Activated CD4-positive, alpha-beta T cell treated with anti-CD3 and anti-CD28 coated beads, Interleukin-2, amount 10 ng/mL, durations not matched to agents 7 days and 5 days (primary cell): ENCODE data around the gene SSRP1. TPM values are rescaled to one million over a fixed set of nuclear protein-coding genes. Genes with fewer than 3 reads are reported as not detected.
A peak's percentile ranks its signal among the peaks of the same experiment; 100 is the strongest.

Experiments
- CTCF ChIA-PET: fragments of 350-600 bp; sonication (Branson Sonifier 250); formaldehyde crosslinking; loops from one replicate; lab custom pipeline; 2021; ENCODE audit warnings: antibody characterized with exemption; lab: Charles Lee
- POLR2A ChIA-PET: fragments of 350-600 bp; sonication (Branson Sonifier 250); formaldehyde crosslinking; loops from one replicate; lab custom pipeline; 2021; ENCODE audit warnings: antibody characterized with exemption; lab: Charles Lee
- DNase-seq: peaks from one replicate; pipeline ENCODE4 v3.0.0-alpha.2; 2020
- H3K27ac Mint-ChIP-seq: one replicate; pipeline ENCODE4 v1.8.0; 2021; ENCODE audit warnings: mild to moderate bottlenecking, moderate library complexity, mixed read lengths
- H3K27me3 Mint-ChIP-seq: one replicate; pipeline ENCODE4 v1.8.0; 2021; ENCODE audit warnings: mixed read lengths
- H3K36me3 Mint-ChIP-seq: one replicate; pipeline ENCODE4 v1.8.0; 2021; ENCODE audit warnings: low read depth, mixed read lengths
- H3K4me1 Mint-ChIP-seq: one replicate; pipeline ENCODE4 v1.8.0; 2021; ENCODE audit warnings: mixed read lengths
- H3K4me3 Mint-ChIP-seq: one replicate; pipeline ENCODE4 v1.8.0; 2021; ENCODE audit warnings: mild to moderate bottlenecking, moderate library complexity, mixed read lengths
- H3K9me3 Mint-ChIP-seq: one replicate; pipeline ENCODE4 v1.8.0; 2021; ENCODE audit warnings: mixed read lengths
- total RNA-seq, 2 experiments: library from RNA; stranded (reverse); gene quantifications; one replicate each; pipeline ENCODE4 v1.2.3, GENCODE V29; 2021

The SSRP1 gene
- total RNA-seq, result 100 to 1,000 TPM; 165 to 175 TPM

DNA sequence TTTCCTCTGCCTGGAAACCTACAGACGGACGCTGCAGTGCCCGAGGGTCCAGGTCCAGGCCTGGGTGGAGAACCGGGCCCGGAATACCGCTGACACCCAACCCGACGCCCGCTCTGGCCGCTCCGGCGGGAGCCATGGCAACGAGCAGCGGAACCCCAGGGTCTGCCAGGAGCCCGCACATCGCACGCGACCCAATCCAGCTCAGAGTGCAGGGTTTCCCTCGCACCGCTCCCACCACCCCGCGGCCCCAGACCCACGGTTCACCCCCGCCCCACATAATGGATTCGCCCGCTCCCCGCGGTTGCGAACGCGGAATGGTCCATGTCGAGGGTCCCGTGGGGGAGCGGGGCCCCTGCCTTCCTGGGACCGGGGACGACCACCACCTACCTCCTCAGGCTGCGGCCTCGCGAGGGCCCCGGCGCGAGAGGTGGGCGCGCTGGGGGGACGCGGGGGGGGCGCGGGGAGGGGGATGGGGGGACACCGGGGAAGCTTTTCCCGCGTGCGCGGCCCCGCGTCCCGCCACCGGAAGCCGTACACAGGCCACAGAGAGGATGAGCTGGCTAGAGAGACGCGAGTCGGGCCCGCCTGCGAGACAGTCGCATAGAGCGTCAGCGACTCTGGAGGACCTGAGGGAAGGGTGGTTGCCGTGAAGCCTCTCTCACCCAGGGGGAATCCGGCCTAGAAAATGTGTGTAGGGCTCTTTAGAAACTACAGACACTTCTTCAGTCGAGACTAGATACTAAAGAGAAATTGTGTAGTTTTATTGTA lies at the start of gene SSRP1:
SSRP1 (minus strand) TSS at position 550 of the 768 bp plus-strand sequence. CDS start 771 bp downstream, outside the sequence.
- CTCF ChIA-PET, result interaction anchor here (1.2 to 1.9 kb wide), 5 partner anchors 9 to 158 kb away, joined by 3 to 8 read pairs (median 6); partner anchors contain the start of gene TNKS1BP1
- H3K4me1 Mint-ChIP-seq, result peaks cover 46% of the 10 kb centered on the region
- H3K36me3 Mint-ChIP-seq, result peaks cover 39% of the 10 kb centered on the region
- no peaks in the 10 kb centered on the region for H3K9me3 Mint-ChIP-seq
- peak within 1 kb of the TSS; percentile 89 for H3K4me3 Mint-ChIP-seq
- POLR2A ChIA-PET, result interaction anchor here (1.0 kb wide), 1 partner anchor 10 kb away, joined by 11 read pairs; no protein-coding TSS in a partner anchor
- DNase-seq, result peak; percentile 90
- peaks cover 5% of the 10 kb centered on the region for H3K27me3 Mint-ChIP-seq
- H3K27ac Mint-ChIP-seq, result peak within 1 kb of the TSS; percentile 98

DNA sequence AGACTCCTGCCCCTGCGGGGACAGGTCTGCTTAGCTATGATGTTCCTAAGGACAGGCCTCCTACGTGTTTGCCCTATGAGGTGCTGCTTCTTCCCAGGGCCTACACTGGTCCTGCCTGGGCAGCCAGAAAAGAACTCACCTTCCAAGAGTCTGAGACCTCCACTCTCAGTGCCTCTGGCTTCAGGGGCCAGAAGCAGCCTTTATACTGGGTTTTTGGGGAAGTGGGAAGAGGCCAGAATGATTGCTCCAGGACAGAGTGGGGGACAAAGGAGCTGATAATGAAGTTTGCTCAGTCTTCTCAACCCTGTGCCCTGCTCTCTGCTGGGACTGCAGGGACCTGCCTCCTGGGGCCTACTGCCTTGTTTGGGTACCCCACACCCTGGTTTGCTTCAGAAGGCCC lies 45.3 kb upstream of the SSRP1 start, which contains the start of gene PRG3:
PRG3 (minus strand) TSS at position 176 of the 400 bp plus-strand sequence. CDS start 442 bp downstream, outside the sequence.
- H3K9me3 Mint-ChIP-seq, result no peaks in the 10 kb centered on the region
- no peak within 1 kb of the TSS for H3K27ac Mint-ChIP-seq
- no peak within 1 kb of the TSS for H3K4me3 Mint-ChIP-seq
- POLR2A ChIA-PET, result no interaction called here
- no peaks in the 10 kb centered on the region for H3K36me3 Mint-ChIP-seq
- no peak for DNase-seq
- H3K27me3 Mint-ChIP-seq, result peaks cover 3% of the 10 kb centered on the region
- H3K4me1 Mint-ChIP-seq, result no peaks in the 10 kb centered on the region
- CTCF ChIA-PET, result interaction anchor here (1.4 kb wide), 1 partner anchor 13 kb away, joined by 4 read pairs; no protein-coding TSS in a partner anchor

GRCh38 chr11:57379732-57380131 lies 44.0 kb upstream of the SSRP1 start:
- H3K4me3 Mint-ChIP-seq, result no peak overlapping the region
- peaks cover 3% of the 10 kb centered on the region for H3K27me3 Mint-ChIP-seq
- ChIA-PET POLR2A (no interaction called here), CTCF (no interaction called here)
- no peaks in the 10 kb centered on the region for H3K4me1 Mint-ChIP-seq
- DNase-seq, result no peak
- no peaks in the 10 kb centered on the region for H3K9me3 Mint-ChIP-seq
- no peak overlapping the region for H3K27ac Mint-ChIP-seq
- no peaks in the 10 kb centered on the region for H3K36me3 Mint-ChIP-seq

DNA sequence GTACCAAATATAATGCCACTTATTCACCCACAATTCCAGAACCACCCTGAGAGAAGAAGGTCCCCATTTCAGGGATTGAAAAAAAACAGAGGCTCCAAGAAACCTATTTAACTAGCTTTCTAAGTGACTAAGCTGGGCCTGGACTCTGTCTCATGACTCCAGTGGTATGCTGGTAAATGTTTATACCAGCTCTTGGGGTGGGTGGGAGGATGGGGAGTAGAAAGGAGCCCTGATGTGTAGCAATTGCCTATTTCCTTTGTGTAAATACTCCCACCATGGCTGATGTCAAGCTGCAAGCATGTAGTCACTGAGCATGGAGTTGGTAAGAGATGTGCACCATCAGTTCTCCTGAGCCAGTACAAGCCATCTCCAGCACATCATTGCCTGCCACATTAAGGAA lies 42.5 kb upstream of the SSRP1 start:
- POLR2A ChIA-PET, result no interaction called here

DNA sequence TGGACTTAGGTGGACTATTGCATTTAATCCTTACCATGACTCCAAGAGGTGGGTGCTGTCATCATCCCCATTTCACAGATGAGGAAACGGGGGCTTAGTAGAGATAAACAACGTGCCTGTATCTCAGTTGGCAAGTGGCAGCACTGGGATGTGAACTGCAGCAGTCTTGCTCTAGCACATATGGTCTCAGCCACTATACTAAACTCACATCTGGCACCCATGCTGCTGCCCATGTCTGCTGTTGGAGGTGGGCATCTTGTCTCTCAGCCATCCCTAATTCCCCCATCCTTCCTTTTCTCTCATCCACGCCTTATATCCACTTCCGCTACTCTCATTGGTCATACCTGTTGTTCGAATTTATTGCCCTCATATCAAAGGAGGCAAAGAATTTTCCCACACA lies 41.4 kb upstream of the SSRP1 start:
- no peak for DNase-seq
- H3K4me1 Mint-ChIP-seq, result no peaks in the 10 kb centered on the region
- no peak overlapping the region for H3K4me3 Mint-ChIP-seq
- CTCF ChIA-PET, result interaction anchor here (0.8 kb wide), 1 partner anchor 52 kb away, joined by 4 read pairs; no protein-coding TSS in a partner anchor
- H3K27ac Mint-ChIP-seq, result no peak overlapping the region
- H3K27me3 Mint-ChIP-seq, result peaks cover 2% of the 10 kb centered on the region
- POLR2A ChIA-PET, result no interaction called here
- H3K9me3 Mint-ChIP-seq, result no peaks in the 10 kb centered on the region
- no peaks in the 10 kb centered on the region for H3K36me3 Mint-ChIP-seq

More for the DNA sequence above, 42.5 kb upstream of the SSRP1 start:
- Mint-ChIP-seq H3K9me3 (no peaks in the 10 kb centered on the region), H3K27ac (no peak overlapping the region), H3K4me1 (no peaks in the 10 kb centered on the region), H3K36me3 (no peaks in the 10 kb centered on the region), H3K4me3 (no peak overlapping the region), H3K27me3 (peaks cover 3% of the 10 kb centered on the region)
- CTCF ChIA-PET, result interaction anchor here (1.2 kb wide), 1 partner anchor 10 kb away, joined by 3 read pairs; no protein-coding TSS in a partner anchor
- no peak for DNase-seq

- no peaks in the 10 kb centered on the region for H3K36me3 Mint-ChIP-seq
- DNase-seq, result no peak
- H3K27ac Mint-ChIP-seq, result no peak overlapping the region
- H3K9me3 Mint-ChIP-seq, result no peaks in the 10 kb centered on the region
- H3K4me3 Mint-ChIP-seq, result no peak overlapping the region
- no peaks in the 10 kb centered on the region for H3K4me1 Mint-ChIP-seq
- ChIA-PET CTCF (interaction anchor here (0.8 to 1.1 kb wide), 2 partner anchors 31 to 51 kb away, joined by 3 to 4 read pairs; no protein-coding TSS in a partner anchor), POLR2A (no interaction called here)
- H3K27me3 Mint-ChIP-seq, result peaks cover 1% of the 10 kb centered on the region
Measured at GRCh38 chr11:57376095-57377090, 40.7 kb upstream of the SSRP1 start.

DNA sequence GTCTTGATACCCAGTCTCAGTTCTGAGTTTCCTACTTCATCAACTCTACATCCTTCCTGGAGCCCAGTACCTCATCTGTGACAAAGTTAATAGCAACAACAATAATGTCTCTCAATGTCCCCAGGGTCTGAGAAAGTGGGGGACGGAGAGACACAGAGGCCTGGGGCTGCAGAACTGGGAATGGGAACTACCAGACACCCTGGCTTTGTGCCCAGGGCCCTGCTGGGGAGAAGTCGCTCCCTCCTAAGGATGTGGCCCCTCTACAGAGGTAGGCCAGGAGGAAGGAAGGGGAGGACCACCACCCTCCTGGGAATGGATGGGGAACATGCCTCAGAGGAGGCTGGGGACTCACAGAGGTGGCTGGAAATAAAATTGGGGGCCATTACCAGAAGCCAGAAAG lies 39.8 kb upstream of the SSRP1 start:
- DNase-seq, result no peak
- Mint-ChIP-seq H3K36me3 (no peaks in the 10 kb centered on the region), H3K27ac (no peak overlapping the region), H3K9me3 (no peaks in the 10 kb centered on the region), H3K27me3 (peaks cover 1% of the 10 kb centered on the region), H3K4me1 (no peaks in the 10 kb centered on the region), H3K4me3 (no peak overlapping the region)
- ChIA-PET CTCF (no interaction called here), POLR2A (no interaction called here)

DNA sequence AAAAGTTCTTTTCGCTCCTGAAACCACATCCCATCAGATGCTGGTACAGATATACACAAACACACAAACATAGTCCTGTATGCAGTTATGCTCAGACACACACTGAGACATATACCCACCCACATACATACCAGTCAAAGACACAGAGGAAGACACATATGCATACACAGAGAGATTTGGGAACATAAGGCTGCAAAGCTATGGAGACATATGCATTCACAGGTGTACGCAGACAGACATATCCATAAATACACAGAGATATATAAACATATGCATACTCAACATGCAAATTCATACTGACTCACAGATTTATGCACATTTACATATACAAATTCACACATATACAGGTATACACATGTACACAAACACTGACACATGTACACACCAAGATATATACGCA lies 39.3 kb upstream of the SSRP1 start:
- ChIA-PET CTCF (interaction anchor here (0.9 kb wide), 1 partner anchor 41 kb away, joined by 4 read pairs; no protein-coding TSS in a partner anchor), POLR2A (no interaction called here)
- DNase-seq, result no peak
- Mint-ChIP-seq H3K9me3 (no peaks in the 10 kb centered on the region), H3K4me1 (no peaks in the 10 kb centered on the region), H3K27ac (no peak overlapping the region), H3K36me3 (no peaks in the 10 kb centered on the region), H3K4me3 (no peak overlapping the region), H3K27me3 (peaks cover 1% of the 10 kb centered on the region)

DNA sequence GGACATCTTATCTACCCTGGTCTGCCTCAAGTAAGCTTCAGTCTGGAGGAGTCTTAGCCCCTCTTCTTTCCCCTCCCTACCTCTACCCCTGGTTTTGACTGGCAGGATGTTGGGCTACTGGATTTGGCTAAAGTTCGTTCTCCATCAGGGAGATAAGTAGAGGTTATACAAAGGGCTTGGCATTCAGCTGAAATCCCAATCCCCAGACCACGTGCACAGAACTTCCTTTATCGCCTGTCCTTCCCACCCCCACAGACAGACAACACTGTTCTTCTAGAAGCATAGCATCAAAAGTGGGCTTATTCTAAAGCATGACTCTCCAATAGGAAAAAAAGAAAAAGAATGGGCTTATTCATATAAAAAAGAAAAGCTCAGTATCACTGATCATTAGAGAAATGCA lies 37.5 kb upstream of the SSRP1 start:
- H3K36me3 Mint-ChIP-seq, result no peaks in the 10 kb centered on the region
- H3K27me3 Mint-ChIP-seq, result peaks cover 1% of the 10 kb centered on the region
- H3K4me3 Mint-ChIP-seq, result no peak overlapping the region
- DNase-seq, result no peak
- ChIA-PET POLR2A (no interaction called here), CTCF (interaction anchor here (1.3 kb wide), 1 partner anchor 11 kb away, joined by 4 read pairs; no protein-coding TSS in a partner anchor)
- H3K4me1 Mint-ChIP-seq, result no peaks in the 10 kb centered on the region
- H3K27ac Mint-ChIP-seq, result no peak overlapping the region
- no peaks in the 10 kb centered on the region for H3K9me3 Mint-ChIP-seq

GRCh38 chr11:57370941-57371340 lies 35.2 kb upstream of the SSRP1 start:
- Mint-ChIP-seq H3K27me3 (no peaks in the 10 kb centered on the region), H3K9me3 (no peaks in the 10 kb centered on the region), H3K27ac (no peak overlapping the region), H3K4me3 (no peak overlapping the region), H3K36me3 (no peaks in the 10 kb centered on the region), H3K4me1 (no peaks in the 10 kb centered on the region)
- CTCF ChIA-PET, result interaction anchor here (0.6 to 2.1 kb wide), 3 partner anchors 18 to 25 kb away, joined by 3 to 4 read pairs (median 3); no protein-coding TSS in a partner anchor
- DNase-seq, result no peak
- POLR2A ChIA-PET, result no interaction called here

- Mint-ChIP-seq H3K9me3 (no peaks in the 10 kb centered on the region), H3K27me3 (no peaks in the 10 kb centered on the region), H3K4me3 (no peak overlapping the region), H3K27ac (no peak overlapping the region), H3K4me1 (no peaks in the 10 kb centered on the region), H3K36me3 (no peaks in the 10 kb centered on the region)
- ChIA-PET CTCF (interaction anchor here (0.6 to 2.1 kb wide), 3 partner anchors 25 to 486 kb away, joined by 3 to 4 read pairs (median 3); no protein-coding TSS in a partner anchor), POLR2A (no interaction called here)
- DNase-seq, result no peak
Measured at GRCh38 chr11:57370251-57370650, 34.6 kb upstream of the SSRP1 start.

- H3K27ac Mint-ChIP-seq, result peak overlapping the region; percentile 19
- no peak overlapping the region for H3K4me3 Mint-ChIP-seq
- ChIA-PET POLR2A (no interaction called here), CTCF (interaction anchor here (0.6 to 1.0 kb wide), 2 partner anchors 9 to 19 kb away, joined by 3 to 4 read pairs; no protein-coding TSS in a partner anchor)
- H3K27me3 Mint-ChIP-seq, result no peaks in the 10 kb centered on the region
- no peaks in the 10 kb centered on the region for H3K36me3 Mint-ChIP-seq
- no peaks in the 10 kb centered on the region for H3K4me1 Mint-ChIP-seq
- no peaks in the 10 kb centered on the region for H3K9me3 Mint-ChIP-seq
- DNase-seq, result no peak
Measured at GRCh38 chr11:57368845-57369232, 33.1 kb upstream of the SSRP1 start.
